Breast epithelium (tissue), 4 donors: ENCODE data around the gene PRDM11. TPM values are rescaled to one million over a fixed set of nuclear protein-coding genes. Genes with fewer than 3 reads are reported as not detected.

Source experiments
- DNase-seq, 2 donors: peaks; one replicate each; pipeline ENCODE4 v3.0.0-alpha.2; 2019; ENCODE audit warnings: low spot score in 2 of 2
- H3K27ac ChIP-seq, 2 donors: fragments of 200-600 bp; sonication (generic) in 1 of 2; one replicate each; pipeline ENCODE4 v1.5.1; 2016 to 2019; ENCODE audit warnings: mild to moderate bottlenecking in 1 of 2
- H3K27me3 ChIP-seq, 2 donors: fragments of 200-600 bp; sonication (generic) in 1 of 2; one replicate each; pipeline versions ENCODE4 v1.5.1 to v1.6.0; 2017 to 2019; ENCODE audit warnings: control low read depth in 1 of 2, mild to moderate bottlenecking in 1 of 2
- H3K36me3 ChIP-seq: fragments of 200-600 bp; one replicate; pipeline ENCODE4 v1.5.1; 2019
- H3K4me1 ChIP-seq, 2 donors: fragments of 200-600 bp; sonication (generic); one replicate each; pipeline ENCODE4 v1.5.1; 2016 to 2019; ENCODE audit warnings: control low read depth in 1 of 2
- H3K4me3 ChIP-seq, 3 donors: fragments of 200-600 bp; sonication (generic); 1 replicate in 2 of 3; 2 replicates in 1 of 3; pipeline ENCODE4 v1.5.1; 2016 to 2019; ENCODE audit warnings: mild to moderate bottlenecking in 3 of 3, moderate library complexity in 2 of 3
- H3K9me3 ChIP-seq, 2 donors: fragments of 200-600 bp; sonication (generic) in 1 of 2; one replicate each; pipeline ENCODE4 v1.5.1; 2016 to 2019; ENCODE audit warnings: control low read depth in 1 of 2
- POLR2A ChIP-seq: fragments of 450-650 bp; IDR thresholded peaks from one replicate; pipeline ENCODE4 v1.6.1; 2016; ENCODE audit warnings: antibody characterized with exemption, mild to moderate bottlenecking, moderate library complexity
- POLR2AphosphoS5 ChIP-seq, 3 donors: sonication (generic); formaldehyde crosslinking; IDR thresholded peaks; one replicate each; pipeline ENCODE4 v1.6.1; 2017; ENCODE audit warnings: antibody characterized with exemption in 3 of 3
- intact Hi-C: fragments of 100-400 bp; cut with DNase I; formaldehyde crosslinking; loops from one replicate; pipeline ENCODE4 v1.15.1; 2023; ENCODE audit warnings: low total_unique reads
- total RNA-seq, 3 donors: library from RNA; depleted of rRNA; stranded (reverse); fragments of >200 nt; gene quantifications; one replicate each; pipeline ENCODE4 v1.1.0, GENCODE V29; 2016
- TF ChIP-seq, protein P1 (sequence below), 3 donors: fragments of 450-650 bp; IDR thresholded peaks; one replicate each; pipeline ENCODE4 v1.5.1; 2016 to 2017; ENCODE audit warnings: antibody characterized with exemption in 3 of 3, mild to moderate bottlenecking in 3 of 3, moderate library complexity in 3 of 3

PRDM11 gene
- total RNA-seq, 3 donors from 2014 or later, result 6.9 to 10.9 (median 10.8) TPM

DNA sequence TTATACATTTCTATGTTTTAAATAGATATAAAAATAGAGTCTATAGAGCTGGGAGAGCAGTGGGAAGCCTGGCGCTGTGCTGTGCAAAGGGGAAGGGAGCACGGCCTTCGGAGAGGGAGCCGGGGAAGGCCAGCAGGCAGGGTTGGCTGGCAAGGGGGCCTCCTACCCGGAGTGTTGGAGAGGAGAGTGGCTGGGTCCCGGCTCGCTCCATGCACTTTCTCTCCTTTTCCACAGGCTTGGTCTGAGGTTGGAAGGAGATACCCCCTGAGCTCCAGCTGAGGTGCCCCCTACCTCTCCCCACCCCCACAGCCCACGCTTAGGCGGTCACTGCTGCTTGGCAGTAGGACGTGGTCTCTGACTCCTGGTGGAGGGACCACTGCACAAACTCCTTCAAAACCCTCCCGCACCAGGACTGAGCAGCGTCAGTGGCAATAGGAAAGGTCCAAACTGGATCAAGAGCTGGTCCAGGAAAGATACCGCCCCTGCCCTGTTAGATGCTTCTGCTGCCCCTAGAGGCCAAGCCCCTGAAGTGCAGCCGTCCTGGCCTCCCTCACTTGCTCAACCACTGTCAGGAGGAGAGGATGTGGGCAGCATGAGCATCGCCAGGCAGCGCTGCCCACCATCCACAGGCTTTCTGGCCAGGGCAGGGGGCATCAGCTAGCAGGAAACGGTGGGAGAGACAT, 86.8 kb downstream of the PRDM11 start:
- intact Hi-C loops, result no loop called here
- peak in 1 of 2 donors; percentile 33 for DNase-seq
- H3K4me3 ChIP-seq, result no peak overlapping the region
- no peaks in the 10 kb centered on the region for H3K9me3 ChIP-seq
- no peaks in the 10 kb centered on the region for H3K4me1 ChIP-seq
- TF ChIP-seq, protein P1, sequence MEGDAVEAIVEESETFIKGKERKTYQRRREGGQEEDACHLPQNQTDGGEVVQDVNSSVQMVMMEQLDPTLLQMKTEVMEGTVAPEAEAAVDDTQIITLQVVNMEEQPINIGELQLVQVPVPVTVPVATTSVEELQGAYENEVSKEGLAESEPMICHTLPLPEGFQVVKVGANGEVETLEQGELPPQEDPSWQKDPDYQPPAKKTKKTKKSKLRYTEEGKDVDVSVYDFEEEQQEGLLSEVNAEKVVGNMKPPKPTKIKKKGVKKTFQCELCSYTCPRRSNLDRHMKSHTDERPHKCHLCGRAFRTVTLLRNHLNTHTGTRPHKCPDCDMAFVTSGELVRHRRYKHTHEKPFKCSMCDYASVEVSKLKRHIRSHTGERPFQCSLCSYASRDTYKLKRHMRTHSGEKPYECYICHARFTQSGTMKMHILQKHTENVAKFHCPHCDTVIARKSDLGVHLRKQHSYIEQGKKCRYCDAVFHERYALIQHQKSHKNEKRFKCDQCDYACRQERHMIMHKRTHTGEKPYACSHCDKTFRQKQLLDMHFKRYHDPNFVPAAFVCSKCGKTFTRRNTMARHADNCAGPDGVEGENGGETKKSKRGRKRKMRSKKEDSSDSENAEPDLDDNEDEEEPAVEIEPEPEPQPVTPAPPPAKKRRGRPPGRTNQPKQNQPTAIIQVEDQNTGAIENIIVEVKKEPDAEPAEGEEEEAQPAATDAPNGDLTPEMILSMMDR (IDR thresholded peaks at IDR 0.05), result peak; percentile 14 to 66 (median 51)
- no peak for TF ChIP-seq POLR2A
- H3K36me3 ChIP-seq, result no peaks in the 10 kb centered on the region
- H3K27ac ChIP-seq, result no peak overlapping the region
- no peaks in the 10 kb centered on the region for H3K27me3 ChIP-seq

DNA sequence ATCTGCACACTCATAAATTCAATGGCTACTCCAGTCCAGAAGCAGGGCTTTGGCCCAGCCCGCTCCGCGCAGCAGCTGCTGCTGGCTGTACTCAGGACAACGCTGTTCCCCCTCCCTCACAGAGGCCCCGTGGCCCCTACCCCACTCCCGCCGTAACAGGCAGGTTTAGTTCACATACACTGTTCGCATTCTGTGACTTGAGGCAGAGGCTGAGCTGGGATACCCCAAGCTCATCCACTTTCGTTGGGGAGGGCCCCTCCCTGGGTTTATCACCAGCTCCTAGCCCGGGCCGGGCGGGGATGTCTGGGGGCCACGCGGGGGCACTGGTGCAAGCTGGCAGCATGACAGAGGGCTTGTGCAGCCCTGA, 87.3 kb downstream of the PRDM11 start:
- intact Hi-C loops, result no loop called here
- no peak overlapping the region for H3K27ac ChIP-seq
- H3K4me3 ChIP-seq, result no peak overlapping the region
- H3K36me3 ChIP-seq, result no peaks in the 10 kb centered on the region
- no peak for TF ChIP-seq POLR2A
- TF ChIP-seq POLR2AphosphoS5 (IDR thresholded peaks at IDR 0.05), result no peak
- TF ChIP-seq, protein P1 (IDR thresholded peaks at IDR 0.05), result no peak
- no peaks in the 10 kb centered on the region for H3K4me1 ChIP-seq
- no peak for DNase-seq
- no peaks in the 10 kb centered on the region for H3K9me3 ChIP-seq
- H3K27me3 ChIP-seq, result no peaks in the 10 kb centered on the region

DNA sequence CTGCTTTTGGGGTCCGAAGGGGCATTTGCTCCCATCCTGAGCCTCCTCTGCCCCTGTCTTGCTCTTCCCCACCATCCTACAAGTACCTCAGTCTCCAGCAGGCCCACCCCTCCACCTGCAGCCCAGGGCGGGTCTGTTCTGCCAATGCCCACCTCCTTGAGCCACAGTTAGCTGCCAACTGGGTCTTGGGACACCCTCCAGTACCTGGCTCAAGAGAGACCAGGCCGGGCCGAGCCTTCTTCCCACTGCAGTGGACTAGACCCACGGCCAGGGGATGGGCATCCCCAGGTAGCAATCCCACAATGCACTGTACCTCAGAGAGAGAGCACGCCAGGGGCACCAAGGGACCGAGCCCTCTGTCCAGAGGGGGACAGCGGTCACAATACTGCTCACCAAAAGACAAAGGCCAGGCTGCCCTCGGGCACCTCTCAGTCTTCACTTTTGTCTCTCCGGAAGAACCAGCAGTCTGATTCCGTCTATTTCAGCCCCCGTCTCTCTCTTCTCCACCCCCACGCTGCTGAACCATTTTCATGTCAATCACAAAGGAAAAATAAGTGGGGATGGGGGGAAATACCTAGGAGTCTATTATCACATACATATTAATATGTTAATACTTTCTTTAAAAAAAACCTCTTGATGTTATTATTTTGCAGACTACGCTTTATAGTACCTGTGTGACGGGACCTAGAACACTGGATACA, 88.0 kb downstream of the PRDM11 start:
- no peak for DNase-seq
- intact Hi-C loops, result no loop called here
- H3K4me1 ChIP-seq, result no peaks in the 10 kb centered on the region
- H3K27ac ChIP-seq, result no peak overlapping the region
- no peaks in the 10 kb centered on the region for H3K9me3 ChIP-seq
- H3K36me3 ChIP-seq, result no peaks in the 10 kb centered on the region
- no peak for TF ChIP-seq POLR2A
- TF ChIP-seq, protein P1 (IDR thresholded peaks at IDR 0.05), result no peak
- no peak for TF ChIP-seq POLR2AphosphoS5 (IDR thresholded peaks at IDR 0.05)
- H3K4me3 ChIP-seq, result no peak overlapping the region
- H3K27me3 ChIP-seq, result no peaks in the 10 kb centered on the region

DNA sequence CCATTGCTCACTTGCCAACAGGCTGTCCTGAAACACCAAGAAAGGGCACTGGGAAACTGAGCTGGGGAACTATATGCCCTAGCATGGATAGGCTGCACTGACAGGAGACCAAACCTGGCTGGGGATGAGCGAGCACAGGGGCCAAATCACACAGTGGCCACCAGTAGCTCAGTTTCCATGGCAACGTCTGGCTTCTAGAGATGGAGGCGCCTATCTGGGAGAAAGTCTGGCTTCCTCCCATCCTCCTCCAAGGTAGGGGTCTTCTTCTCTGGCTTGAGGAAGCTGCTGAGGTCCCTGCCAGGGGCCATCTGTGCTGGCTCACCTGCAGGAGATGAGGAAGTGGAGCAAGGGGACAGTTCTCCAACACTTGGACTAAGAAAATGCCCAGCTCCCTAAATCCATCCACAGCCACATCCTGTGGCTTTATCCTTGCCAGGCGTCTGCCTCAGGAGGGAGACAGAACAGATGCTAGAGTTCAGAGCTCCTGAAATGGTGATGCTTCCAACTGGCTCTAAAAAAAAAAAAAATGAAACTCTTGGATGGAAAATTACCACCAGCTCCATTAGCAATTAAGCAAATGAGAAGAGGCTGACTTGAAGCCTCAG, 91.4 kb downstream of the PRDM11 start:
- TF ChIP-seq POLR2AphosphoS5 (IDR thresholded peaks at IDR 0.05), result no peak
- TF ChIP-seq, protein P1 (IDR thresholded peaks at IDR 0.05), result no peak
- no peak for TF ChIP-seq POLR2A
- no peak for DNase-seq
- H3K27me3 ChIP-seq, result no peaks in the 10 kb centered on the region
- H3K4me3 ChIP-seq, result no peak overlapping the region
- H3K4me1 ChIP-seq, result no peaks in the 10 kb centered on the region
- intact Hi-C loops, result no loop called here
- H3K27ac ChIP-seq, result no peak overlapping the region
- H3K36me3 ChIP-seq, result no peaks in the 10 kb centered on the region
- no peaks in the 10 kb centered on the region for H3K9me3 ChIP-seq

DNA sequence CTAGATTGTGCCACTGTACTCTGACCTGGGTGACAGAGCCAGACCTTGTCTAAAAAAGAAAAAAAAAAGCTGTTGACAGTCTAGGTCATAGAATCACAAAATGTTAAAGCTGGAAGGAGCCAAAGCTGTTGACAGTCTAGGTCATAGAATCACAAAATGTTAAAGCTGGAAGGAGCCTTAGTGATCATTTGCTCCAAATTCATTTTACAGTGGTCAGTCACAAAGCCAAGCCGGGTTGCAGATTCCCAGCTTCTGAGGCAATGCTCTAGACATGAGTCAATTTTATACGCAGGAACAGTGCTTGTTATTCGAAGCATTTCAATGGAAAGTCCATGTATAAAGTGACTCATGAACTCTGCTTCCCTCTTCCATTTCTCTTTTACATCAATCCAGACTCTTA, 92.3 kb downstream of the PRDM11 start:
- intact Hi-C loops, result no loop called here
- TF ChIP-seq, protein P1 (IDR thresholded peaks at IDR 0.05), result no peak
- no peak for TF ChIP-seq POLR2A
- no peak for TF ChIP-seq POLR2AphosphoS5 (IDR thresholded peaks at IDR 0.05)
- H3K4me3 ChIP-seq, result no peak overlapping the region

More for the DNA sequence above, 92.3 kb downstream of the PRDM11 start:
- Histone ChIP-seq H3K36me3 (no peaks in the 10 kb centered on the region), H3K4me1 (no peaks in the 10 kb centered on the region), H3K27ac (no peak overlapping the region), H3K27me3 (no peaks in the 10 kb centered on the region), H3K9me3 (no peaks in the 10 kb centered on the region)
- DNase-seq, result no peak
